ENCODE data around the gene HOXD11. TPM values are rescaled to one million over a fixed set of nuclear protein-coding genes. Genes with fewer than 3 reads are reported as not detected.

Gene HOXD11
- total RNA-seq, 2 donors from 2014 or later = 0.32 to 5.3 TPM

- DNase-seq (ENCODE audit: low spot score) = no peak
- intact Hi-C loops (cut with DNase I) = loop anchor here (2.0 to 5.0 kb wide), 4 partner anchors 687 to 1037 kb away; no protein-coding TSS in a partner anchor
Observed at GRCh38 chr2:176125772-176126054, 18.6 kb downstream of the HOXD11 start.

- DNase-seq (ENCODE audit: low spot score) = no peak
- intact Hi-C loops (cut with DNase I) = loop anchor here in 1 of 2 donors (5.0 kb wide), 3 partner anchors 685 to 1035 kb away; no protein-coding TSS in a partner anchor
Observed at GRCh38 chr2:176126929-176127773, 20.1 kb downstream of the HOXD11 start.

DNA sequence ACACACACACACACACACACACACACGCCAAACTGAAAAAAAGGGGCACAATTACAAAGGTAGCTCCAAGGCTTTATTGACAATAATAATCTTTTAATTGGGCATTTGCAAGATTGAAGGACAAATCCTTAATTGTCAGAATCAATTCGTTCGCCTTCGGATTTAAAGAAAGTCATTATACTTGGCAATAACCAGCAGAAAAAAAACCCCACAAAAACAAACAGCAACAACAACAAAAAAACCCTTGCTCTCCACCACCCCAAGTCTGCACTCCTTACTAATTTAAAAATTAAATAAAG is 20.6 kb downstream of the HOXD11 start:
- DNase-seq (ENCODE audit: low spot score) = no peak
- intact Hi-C loops (cut with DNase I) = loop anchor here (2.0 to 5.0 kb wide), 4 partner anchors 685 to 1035 kb away; no protein-coding TSS in a partner anchor

GRCh38 chr2:176128172-176128981 is 21.3 kb downstream of the HOXD11 start:
- DNase-seq (ENCODE audit: low spot score) = peak; percentile 83
- intact Hi-C loops (cut with DNase I) = loop anchor here (2.0 to 5.0 kb wide), 4 partner anchors 684 to 1034 kb away; no protein-coding TSS in a partner anchor

GRCh38 chr2:176128982-176129796 is 22.1 kb downstream of the HOXD11 start, which contains the start of gene HOXD8:
HOXD8 (plus strand) TSS chr2:176129705; CDS start chr2:176130367, 662 bp downstream.
- DNase-seq (ENCODE audit: low spot score) = peak; percentile 95

DNA sequence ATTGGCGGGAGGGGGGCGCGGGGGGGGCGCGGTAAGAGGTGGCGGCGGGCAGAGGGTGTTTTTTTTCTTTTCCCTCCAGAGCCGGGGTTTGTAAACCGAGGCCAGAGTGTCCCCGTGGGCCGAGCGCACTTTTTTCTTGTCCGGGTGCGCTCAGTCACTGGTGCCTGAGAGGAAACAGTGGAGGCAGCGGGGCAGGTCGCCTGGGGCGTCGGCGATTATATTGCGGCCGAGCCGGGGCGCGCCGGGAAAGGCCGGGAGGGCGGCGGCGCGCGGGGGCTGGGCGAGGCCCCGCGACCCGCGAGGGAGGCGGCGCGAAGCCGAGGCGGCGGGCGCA is 22.7 kb downstream of the HOXD11 start:
- DNase-seq (ENCODE audit: low spot score) = peak; percentile 86
- intact Hi-C loops (cut with DNase I) = loop anchor here (2.0 to 5.0 kb wide), 4 partner anchors 683 to 1033 kb away; no protein-coding TSS in a partner anchor

More at GRCh38 chr2:176128982-176129796, 22.1 kb downstream of the HOXD11 start, which contains the start of gene HOXD8:
- intact Hi-C loops (cut with DNase I) = loop anchor here (2.0 to 5.0 kb wide), 4 partner anchors 683 to 1033 kb away; no protein-coding TSS in a partner anchor

GRCh38 chr2:176130147-176130956 is 23.3 kb downstream of the HOXD11 start:
- intact Hi-C loops (cut with DNase I) = no loop called here

GRCh38 chr2:176130957-176131847 is 24.1 kb downstream of the HOXD11 start:
- no peak for DNase-seq (ENCODE audit: low spot score)
- intact Hi-C loops (cut with DNase I) = no loop called here

More at GRCh38 chr2:176130147-176130956, 23.3 kb downstream of the HOXD11 start:
- peak; percentile 83 for DNase-seq (ENCODE audit: low spot score)

DNA sequence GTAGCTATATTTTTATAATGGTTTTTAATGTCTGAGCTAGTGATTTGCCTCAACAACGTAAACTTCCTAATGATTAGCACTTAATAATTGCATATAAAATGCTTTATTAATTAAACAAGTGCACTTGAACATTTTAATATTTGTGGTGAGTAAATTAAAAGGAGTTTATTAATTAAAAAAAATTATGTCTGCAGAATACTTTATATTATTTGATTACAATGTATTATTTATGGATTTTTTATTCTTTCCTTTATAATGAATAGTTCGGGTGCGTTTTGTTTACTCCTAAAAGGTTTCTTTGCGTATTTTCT is 24.7 kb downstream of the HOXD11 start:
- DNase-seq (ENCODE audit: low spot score) = no peak
- intact Hi-C loops (cut with DNase I) = no loop called here

DNA sequence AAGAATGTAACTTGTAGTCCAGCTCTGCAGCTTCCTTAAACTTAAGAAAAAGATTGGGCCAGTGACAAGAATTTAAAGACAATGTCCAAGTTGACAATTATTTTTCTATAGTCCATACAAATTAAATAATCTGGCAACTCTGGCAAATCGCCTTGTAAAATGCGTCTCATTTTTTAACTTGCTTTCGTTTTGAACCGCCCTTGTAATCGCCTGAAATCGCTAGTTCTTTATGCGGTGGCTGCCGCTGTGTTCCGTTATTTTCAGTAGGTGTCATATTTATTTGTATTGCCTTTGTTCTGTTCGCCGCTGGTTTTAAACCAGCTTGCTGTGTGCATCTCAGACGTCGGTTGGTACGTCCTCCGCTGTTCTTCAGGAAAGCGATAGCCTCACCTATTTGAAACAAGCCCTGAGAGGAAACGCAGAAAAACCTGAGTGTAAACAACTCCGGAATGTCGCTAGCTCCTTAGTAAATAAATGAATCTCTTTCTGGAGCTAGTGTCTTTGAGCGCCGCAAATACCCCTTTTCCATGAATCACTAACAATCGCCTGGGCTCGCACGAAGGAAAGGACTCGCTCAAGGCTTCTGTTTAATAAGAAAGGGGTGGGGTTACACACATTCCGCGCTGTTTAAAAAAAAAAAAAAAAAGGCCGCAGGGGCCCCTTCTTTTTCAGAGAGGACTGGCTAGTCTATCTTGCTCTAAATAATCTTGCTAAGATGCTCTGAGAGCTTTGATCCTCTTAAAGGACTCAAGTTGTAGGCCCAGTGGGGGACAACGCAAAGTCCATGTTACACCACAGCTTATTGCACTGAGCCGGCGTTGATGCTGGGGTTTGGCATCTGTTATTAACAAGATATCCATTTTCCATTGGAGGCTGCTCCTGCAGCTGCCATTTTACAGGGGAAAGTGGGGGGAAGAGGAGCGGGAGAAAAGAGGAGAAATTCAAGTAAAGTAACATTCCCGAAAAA is 25.4 kb downstream of the HOXD11 start:
- intact Hi-C loops (cut with DNase I) = no loop called here
- DNase-seq (ENCODE audit: low spot score) = no peak

- intact Hi-C loops (cut with DNase I) = no loop called here
- DNase-seq (ENCODE audit: low spot score) = no peak
Observed at GRCh38 chr2:176133389-176133788, 26.3 kb downstream of the HOXD11 start.

DNA sequence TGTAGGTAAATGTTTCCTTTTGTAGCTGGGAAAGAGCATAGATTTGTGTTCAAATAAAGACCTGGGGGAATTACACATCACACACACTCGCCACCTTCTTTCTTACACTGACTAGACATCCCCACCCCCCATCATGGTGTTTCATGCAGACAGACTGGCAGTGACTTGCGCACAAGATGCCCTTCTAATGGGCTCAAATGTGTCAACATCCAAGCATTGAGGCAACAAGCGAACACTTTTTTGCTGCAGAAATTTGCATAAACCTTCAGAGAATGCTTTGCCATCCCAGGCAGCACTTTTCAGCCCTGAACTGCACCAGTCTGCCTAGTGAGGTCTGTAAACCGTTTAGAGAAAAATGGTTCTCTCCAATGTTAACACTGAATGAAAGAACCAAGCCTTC is 27.0 kb downstream of the HOXD11 start:
- intact Hi-C loops (cut with DNase I) = no loop called here
- no peak for DNase-seq (ENCODE audit: low spot score)

DNA sequence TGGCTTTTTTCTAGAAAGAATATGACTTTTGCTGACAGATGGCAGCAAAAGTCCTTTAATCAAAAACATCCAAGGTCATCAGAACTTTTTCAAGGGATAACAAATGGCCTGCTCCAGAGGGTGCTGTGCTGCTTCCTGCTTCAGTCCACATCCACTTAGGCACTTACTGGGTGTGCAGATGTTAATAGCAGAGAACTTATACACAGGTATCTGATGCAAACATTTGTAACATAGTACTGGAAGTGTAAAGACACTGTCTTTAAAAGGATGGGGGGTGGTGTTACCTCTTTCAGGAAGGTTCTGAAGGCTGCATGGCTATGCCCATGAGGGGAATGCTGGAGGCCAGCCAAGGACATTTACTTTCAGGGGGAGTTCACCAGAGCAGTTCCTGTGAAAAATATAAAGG is 28.0 kb downstream of the HOXD11 start:
- no peak for DNase-seq (ENCODE audit: low spot score)
- intact Hi-C loops (cut with DNase I) = loop anchor here (5.0 kb wide), 1 partner anchor 502 kb away; no protein-coding TSS in a partner anchor

GRCh38 chr2:176136374-176137251 is 29.5 kb downstream of the HOXD11 start:
- intact Hi-C loops (cut with DNase I) = loop anchor here (5.0 kb wide), 1 partner anchor 501 kb away; no protein-coding TSS in a partner anchor
- DNase-seq (ENCODE audit: low spot score) = peak; percentile 78

DNA sequence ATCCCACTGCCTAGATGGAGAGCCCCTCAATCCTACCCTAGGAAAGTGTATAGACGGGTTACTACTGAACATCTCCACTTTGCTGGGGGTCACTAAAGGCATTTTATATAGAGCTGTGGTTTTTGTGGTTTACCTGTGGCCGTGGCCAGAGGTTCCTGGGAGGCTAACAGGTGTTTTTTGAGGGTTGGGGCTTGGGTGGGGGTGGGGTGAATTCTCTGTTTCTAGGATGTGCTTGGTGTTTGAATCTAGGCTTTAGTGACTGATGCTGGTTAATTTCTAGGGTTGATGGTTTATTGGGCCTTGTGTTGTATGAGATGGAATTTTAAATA is 30.1 kb downstream of the HOXD11 start:
- intact Hi-C loops (cut with DNase I) = loop anchor here (5.0 kb wide), 1 partner anchor 500 kb away; no protein-coding TSS in a partner anchor
- DNase-seq (ENCODE audit: low spot score) = no peak

Measured in posterior vena cava (tissue), 2 donors.